A673 (cell line): ENCODE results near the gene GOLGA6L25.
"Not testable (repeated sequence)": the region's sequence is repeated elsewhere in the genome, so short reads cannot be mapped to it uniquely, and the experiment has no call there.

ENCODE experiments used
- EZH2 ChIP-seq: fragments of 200-600 bp; sonication (generic); IDR thresholded peaks from 2 replicates; pipeline ENCODE4 v1.6.1; 2017; ENCODE audit warnings: borderline replicate concordance, low read depth, mild to moderate bottlenecking, mixed read lengths, antibody characterized with exemption, low read length; ENCODE audit not compliant: poor library complexity, severe bottlenecking
- TF ChIP-seq, protein P1 (sequence below): fragments of 300-800, 200-600 bp; sonication (generic); conservative IDR thresholded peaks from 2 replicates; pipeline ENCODE4 v1.5.1; 2017; ENCODE audit warnings: low read depth, mild to moderate bottlenecking, antibody characterized with exemption, low read length, moderate library complexity, mixed read lengths

DNA sequence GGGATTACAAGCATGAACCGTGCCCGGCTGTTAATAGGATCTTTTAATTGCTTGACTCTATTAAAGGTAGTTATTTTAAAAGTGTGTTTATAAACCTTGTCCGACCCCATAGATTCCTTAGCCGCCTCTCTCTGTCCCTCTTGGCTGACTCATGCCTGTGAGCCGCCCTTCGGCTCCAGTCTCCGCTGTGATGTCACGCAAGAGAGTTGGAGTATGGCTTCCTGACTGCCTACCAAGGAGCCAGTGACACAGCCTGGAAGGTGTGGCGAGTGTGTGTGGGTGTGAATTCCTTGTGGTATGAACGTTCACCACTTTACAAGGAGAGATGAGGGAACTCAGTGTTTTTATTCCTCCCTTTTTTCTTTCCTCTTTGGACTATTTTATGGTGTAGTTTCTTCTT, 44.1 kb downstream of the GOLGA6L25 start:
- TF ChIP-seq, protein P1, sequence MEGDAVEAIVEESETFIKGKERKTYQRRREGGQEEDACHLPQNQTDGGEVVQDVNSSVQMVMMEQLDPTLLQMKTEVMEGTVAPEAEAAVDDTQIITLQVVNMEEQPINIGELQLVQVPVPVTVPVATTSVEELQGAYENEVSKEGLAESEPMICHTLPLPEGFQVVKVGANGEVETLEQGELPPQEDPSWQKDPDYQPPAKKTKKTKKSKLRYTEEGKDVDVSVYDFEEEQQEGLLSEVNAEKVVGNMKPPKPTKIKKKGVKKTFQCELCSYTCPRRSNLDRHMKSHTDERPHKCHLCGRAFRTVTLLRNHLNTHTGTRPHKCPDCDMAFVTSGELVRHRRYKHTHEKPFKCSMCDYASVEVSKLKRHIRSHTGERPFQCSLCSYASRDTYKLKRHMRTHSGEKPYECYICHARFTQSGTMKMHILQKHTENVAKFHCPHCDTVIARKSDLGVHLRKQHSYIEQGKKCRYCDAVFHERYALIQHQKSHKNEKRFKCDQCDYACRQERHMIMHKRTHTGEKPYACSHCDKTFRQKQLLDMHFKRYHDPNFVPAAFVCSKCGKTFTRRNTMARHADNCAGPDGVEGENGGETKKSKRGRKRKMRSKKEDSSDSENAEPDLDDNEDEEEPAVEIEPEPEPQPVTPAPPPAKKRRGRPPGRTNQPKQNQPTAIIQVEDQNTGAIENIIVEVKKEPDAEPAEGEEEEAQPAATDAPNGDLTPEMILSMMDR: not testable (repeated sequence)
- not testable (repeated sequence) for TF ChIP-seq EZH2
